ENCODE data around the gene STAT6. TPM values are rescaled to one million over a fixed set of nuclear protein-coding genes. Genes with fewer than 3 reads are reported as not detected.

Gene STAT6
- total and polyA plus RNA-seq, 2 donors (not counting 3 experiments of a cell fraction or from before 2014, with no cell fraction given), result 136 to 147 TPM

DNA sequence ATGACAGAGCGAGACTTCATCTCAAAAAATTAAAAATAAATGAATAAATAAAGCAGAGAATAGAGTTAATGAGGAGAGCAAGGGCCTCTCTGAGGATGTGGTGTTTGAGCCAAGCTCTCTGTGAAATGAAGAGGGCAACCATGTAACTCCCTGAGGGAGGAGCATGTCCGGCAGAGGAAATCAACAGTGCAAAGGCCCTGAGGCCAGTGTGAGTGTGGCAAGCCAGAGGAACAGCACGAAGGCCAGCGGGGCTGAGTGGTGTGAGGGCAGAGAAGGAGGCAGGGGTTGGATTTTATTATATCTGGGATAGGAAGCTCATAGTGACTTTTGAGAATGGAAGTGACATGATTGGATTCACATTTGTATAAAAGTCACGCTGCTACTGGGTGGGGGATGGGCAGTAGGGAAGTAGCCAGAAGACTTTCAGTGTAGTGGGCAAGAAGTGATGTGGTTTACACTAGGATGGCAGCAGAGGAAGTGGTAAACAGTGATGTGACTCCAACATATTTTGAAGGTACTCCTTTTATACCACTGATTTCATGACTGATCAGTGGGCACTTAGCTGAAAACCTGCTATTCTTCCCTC is 46.5 kb upstream of the STAT6 start:
- ChIA-PET CTCF (interaction anchor here (0.9 to 1.2 kb wide), 4 partner anchors 16 to 33 kb away, joined by 3 to 4 read pairs (median 3); no protein-coding TSS in a partner anchor), POLR2A (no interaction called here)
- H4K20me1 ChIP-seq (replicated peaks; ENCODE audit: control insufficient read depth, extremely low read depth, insufficient read depth, low read length), result no peaks in the 10 kb centered on the region
- H3K9me3 ChIP-seq (replicated peaks; ENCODE audit: control insufficient read depth, insufficient read depth, low read length), result no peaks in the 10 kb centered on the region
- no peaks in the 10 kb centered on the region for H3K9me1 ChIP-seq (replicated peaks; ENCODE audit: control insufficient read depth, extremely low read depth, insufficient read depth, low read length)
- DNase-seq (ENCODE audit: low read depth, low spot score), result no peak
- no peaks in the 10 kb centered on the region for H3K79me2 ChIP-seq (ENCODE audit: control insufficient read depth, insufficient read depth, low read length)
- H3K4me1 ChIP-seq (ENCODE audit: control insufficient read depth, extremely low read depth, insufficient read depth, low read length), result no peaks in the 10 kb centered on the region
- H3K4me2 ChIP-seq (ENCODE audit: insufficient read depth, low read length), result no peak overlapping the region
- H3K27me3 ChIP-seq (ENCODE audit: control insufficient read depth in 2 of 2, insufficient read depth in 2 of 2, low read length in 2 of 2), result no peaks in the 10 kb centered on the region
- H2AFZ ChIP-seq (ENCODE audit: low read depth, low read length), result no peak overlapping the region
- FAIRE-seq, result no peak
- H3K27ac ChIP-seq (ENCODE audit: insufficient read depth, low read depth, low read length), result no peak overlapping the region
- no peak overlapping the region for H3K9ac ChIP-seq (replicated peaks; ENCODE audit: extremely low read depth, insufficient read depth, low read length)
- no peak overlapping the region for H3K4me3 ChIP-seq (replicated peaks in 1 of 3; ENCODE audit: insufficient read depth in 1 of 3, low read depth in 1 of 3, low read length in 3 of 3)
- no peak for TF ChIP-seq JUN (IDR thresholded peaks at IDR 0.05; ENCODE audit: borderline replicate concordance, insufficient read depth, insufficient read length, low read depth)
- TF ChIP-seq, protein P1, sequence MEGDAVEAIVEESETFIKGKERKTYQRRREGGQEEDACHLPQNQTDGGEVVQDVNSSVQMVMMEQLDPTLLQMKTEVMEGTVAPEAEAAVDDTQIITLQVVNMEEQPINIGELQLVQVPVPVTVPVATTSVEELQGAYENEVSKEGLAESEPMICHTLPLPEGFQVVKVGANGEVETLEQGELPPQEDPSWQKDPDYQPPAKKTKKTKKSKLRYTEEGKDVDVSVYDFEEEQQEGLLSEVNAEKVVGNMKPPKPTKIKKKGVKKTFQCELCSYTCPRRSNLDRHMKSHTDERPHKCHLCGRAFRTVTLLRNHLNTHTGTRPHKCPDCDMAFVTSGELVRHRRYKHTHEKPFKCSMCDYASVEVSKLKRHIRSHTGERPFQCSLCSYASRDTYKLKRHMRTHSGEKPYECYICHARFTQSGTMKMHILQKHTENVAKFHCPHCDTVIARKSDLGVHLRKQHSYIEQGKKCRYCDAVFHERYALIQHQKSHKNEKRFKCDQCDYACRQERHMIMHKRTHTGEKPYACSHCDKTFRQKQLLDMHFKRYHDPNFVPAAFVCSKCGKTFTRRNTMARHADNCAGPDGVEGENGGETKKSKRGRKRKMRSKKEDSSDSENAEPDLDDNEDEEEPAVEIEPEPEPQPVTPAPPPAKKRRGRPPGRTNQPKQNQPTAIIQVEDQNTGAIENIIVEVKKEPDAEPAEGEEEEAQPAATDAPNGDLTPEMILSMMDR (IDR thresholded peaks at IDR 0.05; ENCODE audit: extremely low read depth in 1 of 2, insufficient read depth in 1 of 2, low read depth in 1 of 2, low read length in 2 of 2), result no peak
- no peak for TF ChIP-seq POLR2AphosphoS5 (IDR thresholded peaks at IDR 0.05; ENCODE audit: insufficient read depth, low read depth, low read length)
- no peak for TF ChIP-seq POLR2A (IDR thresholded peaks at IDR 0.05; ENCODE audit: low read depth, low read length)
- TF ChIP-seq EZH2 (IDR thresholded peaks at IDR 0.05; ENCODE audit: borderline replicate concordance, low read depth, low read length, severe bottlenecking), result no peak
- no peak for TF ChIP-seq MYC (IDR thresholded peaks at IDR 0.05; ENCODE audit: low read depth, low read length)
- TF ChIP-seq, protein P2, sequence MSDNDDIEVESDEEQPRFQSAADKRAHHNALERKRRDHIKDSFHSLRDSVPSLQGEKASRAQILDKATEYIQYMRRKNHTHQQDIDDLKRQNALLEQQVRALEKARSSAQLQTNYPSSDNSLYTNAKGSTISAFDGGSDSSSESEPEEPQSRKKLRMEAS (IDR thresholded peaks at IDR 0.05; ENCODE audit: insufficient read depth, insufficient read length), result no peak
- no peak for TF ChIP-seq GATA2 (IDR thresholded peaks at IDR 0.05; ENCODE audit: insufficient read depth, insufficient read length, low read depth, low read length)
- no peak for TF ChIP-seq FOS (IDR thresholded peaks at IDR 0.05; ENCODE audit: borderline replicate concordance, insufficient read depth, low read length)
- intact Hi-C loops (cut with micrococcal nuclease), result no loop called here
- BruUV-seq (replicated peaks), result no TSS peak
- no peaks in the 10 kb centered on the region for H3K36me3 ChIP-seq (ENCODE audit: control insufficient read depth in 2 of 2, extremely low read depth in 1 of 2, insufficient read depth in 2 of 2, low read length in 2 of 2)
- dilution Hi-C loops (cut with MboI; ENCODE audit: extremely low pct_ligation_motif_present, low sequenced_read_pairs), result no loop called here

Data from endothelial cell of umbilical vein (primary cell).